Forelimb muscle (tissue), 1 donor: ENCODE data around the gene SESN2. TPM values are rescaled to one million over a fixed set of nuclear protein-coding genes. Genes with fewer than 3 reads are reported as not detected.

Source experiments
- DNase-seq: peaks from one replicate; pipeline ENCODE4 v3.0.0-alpha.2; 2013; ENCODE audit warnings: low read depth
- polyA plus RNA-seq: library from polyadenylated mRNA; unstranded; fragments of 120-200 nt; gene quantifications from one replicate; pipeline ENCODE4 v1.2.1, GENCODE V29; 2013; ENCODE audit not compliant: insufficient read length

Gene SESN2
- polyA plus RNA-seq, 1 donor: 3.6 TPM

- no peak for DNase-seq
These were observed 10.1 kb upstream of the SESN2 start for GRCh38 chr1:28249013-28249865.

GRCh38 chr1:28249866-28250295 is 9.4 kb upstream of the SESN2 start:
- no peak for DNase-seq

- no peak for DNase-seq
These were observed 3.0 kb upstream of the SESN2 start for GRCh38 chr1:28256197-28256827.

DNA sequence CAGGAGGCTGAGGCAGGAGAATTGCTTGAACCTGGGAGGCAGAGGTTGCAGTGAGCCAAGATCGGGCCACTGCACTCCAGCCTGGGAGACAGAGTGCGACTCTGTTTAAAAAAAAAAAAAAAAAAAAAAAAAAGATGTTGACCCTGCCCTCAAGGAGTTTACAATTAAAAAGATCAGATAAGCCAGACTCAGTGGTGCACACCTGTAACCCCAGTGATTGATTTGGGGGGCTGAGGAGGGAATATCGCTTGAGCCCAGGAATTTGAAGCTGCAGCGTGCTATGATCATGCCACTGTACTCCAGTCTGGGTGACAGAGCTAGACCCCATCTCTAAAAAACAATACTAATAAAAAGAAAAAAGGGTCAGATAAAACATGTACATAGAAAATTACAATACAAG is 1.6 kb upstream of the SESN2 start:
- DNase-seq: no peak

DNA sequence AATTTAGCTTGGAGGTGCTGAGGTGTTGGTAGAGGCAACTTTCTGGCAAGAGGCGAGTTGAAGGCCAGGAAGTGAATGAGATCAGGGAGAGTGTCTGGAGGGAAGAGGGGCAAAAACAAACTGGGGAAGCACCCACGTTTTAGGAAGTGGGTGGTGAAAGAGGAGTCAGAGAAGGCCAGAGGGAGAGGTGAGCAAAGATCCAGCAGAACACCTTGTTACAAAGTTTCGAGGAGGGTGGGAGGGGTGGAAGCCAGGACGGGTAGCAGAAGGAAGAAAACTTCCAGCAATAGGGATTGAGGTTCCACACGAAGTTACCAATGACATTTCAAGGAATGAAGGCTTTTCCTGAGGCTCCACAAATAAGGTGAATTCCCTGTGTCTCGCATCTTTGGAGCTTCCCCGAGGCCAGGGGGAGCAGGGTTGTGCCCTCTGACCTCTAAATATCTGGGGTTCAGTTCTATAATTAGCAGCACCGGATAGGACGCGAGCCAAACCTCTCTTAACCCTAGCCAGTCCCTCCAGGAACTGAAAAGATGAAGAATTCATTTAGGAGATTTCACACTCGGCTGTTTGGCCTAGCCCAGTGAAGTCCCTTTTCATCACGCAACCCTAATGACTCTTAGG is 578 bp upstream of the SESN2 start:
- DNase-seq: no peak

DNA sequence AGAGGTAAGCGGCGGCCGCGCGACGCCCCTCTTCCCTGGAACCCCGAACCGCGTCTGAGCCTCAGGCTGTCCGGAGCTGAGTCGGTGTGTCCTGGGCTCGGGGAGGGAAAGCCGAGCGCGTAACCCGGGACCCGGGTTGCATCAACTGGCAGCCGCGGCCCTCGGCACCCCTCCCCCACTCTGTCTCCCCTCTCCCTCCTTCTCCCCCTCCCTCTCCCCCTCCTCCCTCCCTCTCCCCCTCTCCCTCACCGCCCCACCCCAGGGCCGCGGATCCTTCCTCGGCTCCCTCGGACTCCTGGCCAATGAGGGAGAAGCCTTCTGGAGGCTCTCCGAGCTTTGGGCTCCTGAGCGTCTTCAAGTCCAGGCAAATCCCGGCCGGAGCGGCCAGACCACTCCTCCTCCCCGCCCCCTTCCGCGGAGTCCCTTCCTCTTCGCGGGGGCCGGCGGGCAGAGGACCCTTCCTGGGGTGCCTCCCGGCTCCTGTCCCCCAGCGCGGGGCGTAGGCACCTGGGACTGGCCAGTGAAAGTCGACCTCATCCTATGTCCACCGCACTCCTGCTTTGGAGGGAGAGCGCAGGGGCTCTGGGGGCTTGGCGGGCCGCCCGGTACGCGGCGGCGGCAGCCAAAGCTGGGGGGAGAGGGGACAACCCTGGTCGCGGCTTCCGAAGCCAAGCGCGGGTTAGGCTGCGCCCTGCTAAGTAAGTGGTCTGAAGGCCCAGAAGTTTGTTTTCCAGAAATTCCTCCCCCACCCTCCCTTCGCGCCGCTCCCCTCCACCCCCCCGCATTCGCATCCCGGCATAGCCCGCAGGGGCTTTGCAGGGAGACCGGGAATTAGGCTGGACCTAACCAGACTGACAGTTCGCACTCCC is 850 bp downstream of the SESN2 start:
- DNase-seq: no peak

GRCh38 chr1:28260803-28261174 is 1.5 kb downstream of the SESN2 start:
- DNase-seq: no peak

DNA sequence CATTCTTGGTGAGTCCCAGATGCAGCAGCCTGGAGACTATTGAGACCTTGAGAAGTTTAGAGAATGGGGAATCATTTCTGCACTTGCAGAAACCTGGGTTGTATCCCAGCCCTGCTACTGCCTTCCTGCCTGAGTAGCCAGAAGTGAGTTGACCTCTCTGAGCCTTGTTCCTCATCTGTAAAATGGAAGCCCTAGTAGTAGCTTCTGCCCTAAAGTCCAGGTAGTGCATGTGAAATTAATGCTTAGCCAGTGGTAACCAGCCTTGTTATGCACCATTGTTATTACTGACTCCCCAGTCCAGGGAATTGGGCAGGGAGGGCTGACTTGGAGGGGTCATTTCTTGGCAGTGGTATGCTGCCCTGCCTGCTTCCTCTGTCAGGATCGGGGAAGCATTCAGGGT is 5.6 kb downstream of the SESN2 start:
- no peak for DNase-seq

GRCh38 chr1:28265577-28265976 is 6.3 kb downstream of the SESN2 start:
- DNase-seq: no peak

DNA sequence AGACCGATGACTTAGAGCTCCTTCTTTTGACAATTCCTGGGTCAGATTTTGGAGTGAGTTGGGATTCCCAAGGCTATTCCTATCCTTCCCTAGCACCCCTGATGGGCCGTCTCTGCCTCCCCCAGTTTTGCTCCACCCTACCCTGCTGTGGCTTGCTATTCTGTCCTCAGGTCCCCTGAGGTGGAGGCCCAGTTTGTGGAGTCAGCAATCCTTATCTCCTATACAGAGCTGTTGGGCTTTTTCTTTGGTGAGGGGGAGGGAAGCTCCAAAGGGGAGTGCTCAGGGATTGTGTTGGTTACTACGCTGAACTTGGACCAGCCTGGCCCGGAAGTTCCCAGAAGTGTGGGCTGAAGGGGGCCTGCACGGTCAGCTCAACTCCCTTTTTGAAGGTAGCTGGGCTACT is 7.6 kb downstream of the SESN2 start:
- no peak for DNase-seq

- DNase-seq: no peak
These were observed 8.3 kb downstream of the SESN2 start for GRCh38 chr1:28267633-28268032.

DNA sequence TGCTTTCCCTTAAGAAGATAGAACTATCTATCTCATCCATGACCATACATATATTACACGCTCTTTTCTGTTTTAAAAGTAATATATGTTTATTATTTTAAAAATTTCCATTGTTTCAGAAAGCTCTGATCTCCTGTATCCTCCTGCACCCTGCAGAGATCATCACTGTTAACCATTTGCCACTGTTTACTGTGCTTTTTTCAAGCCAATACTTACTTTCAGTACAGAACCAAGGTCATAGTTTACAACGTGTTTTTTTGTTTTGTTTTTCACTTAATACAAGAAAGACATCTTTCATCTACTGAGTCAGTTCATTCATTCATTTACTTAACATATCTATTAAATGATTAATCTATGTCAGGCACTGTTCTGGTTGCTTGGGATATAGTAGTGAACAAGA is 10.2 kb downstream of the SESN2 start:
- DNase-seq: no peak

DNA sequence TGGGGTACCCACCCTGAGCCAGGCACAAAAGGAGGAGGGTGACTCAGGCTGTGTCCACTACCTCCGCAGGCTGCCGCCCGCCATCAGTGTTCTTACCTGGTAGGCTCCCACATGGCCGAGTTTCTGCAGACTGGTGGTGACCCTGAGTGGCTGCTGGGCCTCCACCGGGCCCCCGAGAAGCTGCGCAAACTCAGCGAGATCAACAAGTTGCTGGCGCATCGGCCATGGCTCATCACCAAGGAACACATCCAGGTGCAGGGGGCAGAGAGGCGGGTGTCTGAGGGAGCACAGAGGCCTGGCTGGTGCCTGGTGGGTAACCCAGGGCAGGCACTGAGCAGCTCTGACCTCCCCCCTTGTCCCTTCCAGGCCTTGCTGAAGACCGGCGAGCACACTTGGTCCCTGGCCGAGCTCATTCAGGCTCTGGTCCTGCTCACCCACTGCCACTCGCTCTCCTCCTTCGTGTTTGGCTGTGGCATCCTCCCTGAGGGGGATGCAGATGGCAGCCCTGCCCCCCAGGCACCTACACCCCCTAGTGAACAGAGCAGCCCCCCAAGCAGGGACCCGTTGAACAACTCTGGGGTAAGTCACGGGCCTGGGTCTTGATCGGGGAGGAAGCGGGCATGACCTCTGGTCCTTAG is 13.0 kb downstream of the SESN2 start:
- DNase-seq: no peak

DNA sequence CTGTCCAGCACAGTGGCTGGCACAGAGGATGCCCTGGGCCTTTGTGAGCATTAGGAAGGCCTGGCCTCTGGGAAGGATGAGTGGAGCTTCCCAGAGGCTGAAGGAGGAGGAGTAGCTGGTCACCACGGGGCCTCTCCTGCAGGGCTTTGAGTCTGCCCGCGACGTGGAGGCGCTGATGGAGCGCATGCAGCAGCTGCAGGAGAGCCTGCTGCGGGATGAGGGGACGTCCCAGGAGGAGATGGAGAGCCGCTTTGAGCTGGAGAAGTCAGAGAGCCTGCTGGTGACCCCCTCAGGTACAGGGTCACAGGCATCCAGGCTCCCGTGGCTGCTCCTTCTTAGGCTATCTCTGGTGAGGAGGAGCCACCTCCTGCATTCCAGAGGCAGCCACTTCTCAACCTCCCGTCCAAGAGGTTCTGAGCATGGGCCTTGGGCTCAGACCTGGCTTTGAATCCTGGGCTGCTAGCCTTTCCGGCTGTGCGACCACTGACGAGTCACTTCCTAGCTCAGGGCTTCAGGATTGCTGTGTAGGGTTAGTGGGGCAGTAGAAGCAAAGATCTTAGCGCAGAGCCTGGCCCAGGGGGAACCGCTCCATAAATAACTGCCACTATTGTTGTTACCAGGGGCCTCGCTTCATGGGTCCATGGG is 14.0 kb downstream of the SESN2 start:
- DNase-seq: no peak

DNA sequence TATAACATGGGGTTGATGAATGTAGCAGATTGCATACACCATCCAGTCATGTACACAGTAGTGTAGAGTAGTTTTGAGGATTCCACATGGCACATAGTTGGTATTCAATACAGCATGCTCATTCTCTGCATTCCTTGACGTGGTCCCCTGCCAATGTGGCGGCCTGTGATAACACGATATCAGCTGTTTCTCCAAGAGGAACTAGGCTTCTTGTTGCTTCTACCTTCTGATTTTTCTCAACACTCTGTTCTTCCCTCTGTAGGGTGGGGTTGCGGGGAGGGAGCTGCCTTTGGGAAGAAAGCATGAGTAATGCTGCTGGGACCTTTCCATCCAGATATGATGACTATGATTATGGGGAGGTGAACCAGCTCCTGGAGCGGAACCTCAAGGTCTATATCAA is 19.4 kb downstream of the SESN2 start:
- no peak for DNase-seq

GRCh38 chr1:28279721-28280120 is 20.4 kb downstream of the SESN2 start:
- DNase-seq: no peak

GRCh38 chr1:28280501-28280900 is 21.2 kb downstream of the SESN2 start:
- DNase-seq: no peak

DNA sequence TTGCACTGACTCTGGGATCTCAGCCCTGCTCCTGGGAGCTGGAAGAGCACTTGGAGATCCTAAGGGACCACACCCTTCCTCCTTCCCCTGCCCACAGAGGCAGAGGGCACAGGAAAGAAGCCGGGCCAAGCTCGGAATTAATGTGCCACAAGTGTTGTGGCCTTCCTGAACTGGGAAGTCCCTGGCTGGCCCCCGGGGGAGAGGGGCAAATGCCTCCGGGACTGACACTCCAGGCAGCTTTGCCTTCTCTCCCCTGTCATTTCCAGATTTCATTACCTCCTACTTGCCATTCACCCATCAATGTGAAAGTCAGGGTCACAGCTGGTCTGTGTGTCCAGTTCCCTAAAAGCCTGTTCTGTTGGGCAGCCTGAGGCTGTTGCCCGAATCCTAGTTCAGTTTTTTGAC is 21.7 kb downstream of the SESN2 start:
- no peak for DNase-seq

GRCh38 chr1:28281608-28282425 is 22.5 kb downstream of the SESN2 start:
- DNase-seq: no peak
